Right renal pelvis (tissue), 4 donors: ENCODE data around the gene DPF1. TPM values are rescaled to one million over a fixed set of nuclear protein-coding genes. Genes with fewer than 3 reads are reported as not detected.
"Not testable (repeated sequence)": the region's sequence is repeated elsewhere in the genome, so short reads cannot be mapped to it uniquely, and the experiment has no call there.

ENCODE experiments used
- DNase-seq, 4 donors: peaks; one replicate each; pipeline ENCODE4 v3.0.0-alpha.2; 2013; ENCODE audit warnings: low read depth in 4 of 4, low spot score in 3 of 4, missing footprints in 1 of 4
- polyA plus RNA-seq, 4 donors: library from polyadenylated mRNA; unstranded; fragments of 120-200 nt; gene quantifications; one replicate each; pipeline ENCODE4 v1.2.1, GENCODE V29; 2013; ENCODE audit not compliant: insufficient read length in 4 of 4

DPF1 gene
- polyA plus RNA-seq, 4 donors: 0.70 to 2.1 (median 1.5) TPM

GRCh38 chr19:38250821-38251563, 27.0 kb upstream of the DPF1 start:
- DNase-seq: no peak

- DNase-seq: no peak
Measured at GRCh38 chr19:38250428-38250820, 26.4 kb upstream of the DPF1 start.

- DNase-seq: no peak
Measured at GRCh38 chr19:38248421-38248820, 24.4 kb upstream of the DPF1 start.

- no peak for DNase-seq
Measured at GRCh38 chr19:38247734-38248268, 23.8 kb upstream of the DPF1 start.

- DNase-seq: no peak
Measured at GRCh38 chr19:38247126-38247525, 23.1 kb upstream of the DPF1 start.

GRCh38 chr19:38245826-38246498, 21.9 kb upstream of the DPF1 start:
- no peak for DNase-seq

GRCh38 chr19:38243279-38243673, 19.3 kb upstream of the DPF1 start:
- DNase-seq: no peak

GRCh38 chr19:38239816-38240215, 15.8 kb upstream of the DPF1 start:
- no peak for DNase-seq

GRCh38 chr19:38234615-38235014, 10.6 kb upstream of the DPF1 start:
- no peak for DNase-seq

- no peak for DNase-seq
Measured at GRCh38 chr19:38233740-38234251, 9.8 kb upstream of the DPF1 start.

GRCh38 chr19:38231918-38232317, 7.9 kb upstream of the DPF1 start:
- DNase-seq: no peak

- DNase-seq: not testable (repeated sequence)
Measured at GRCh38 chr19:38230506-38231133, 6.6 kb upstream of the DPF1 start.

GRCh38 chr19:38229585-38230073, 5.6 kb upstream of the DPF1 start:
- DNase-seq: peak in 2 of 4 donors; percentile 57 to 63

- no peak for DNase-seq
Measured at GRCh38 chr19:38228491-38229439, 4.7 kb upstream of the DPF1 start.

- DNase-seq: no peak
Measured at GRCh38 chr19:38228005-38228377, 4.0 kb upstream of the DPF1 start.

GRCh38 chr19:38227287-38228004, 3.4 kb upstream of the DPF1 start:
- no peak for DNase-seq

- not testable (repeated sequence) for DNase-seq
Measured at GRCh38 chr19:38224863-38225218, 819 bp upstream of the DPF1 start.

- DNase-seq: no peak
Measured at GRCh38 chr19:38223617-38224013, 407 bp downstream of the DPF1 start.

- DNase-seq: no peak
Measured at GRCh38 chr19:38223119-38223523, 901 bp downstream of the DPF1 start.
